GM18861 (cell line): ENCODE measurements around the gene ARL6.

Source experiments
- ATAC-seq: cut with Tn5 transposase; IDR thresholded peaks from one replicate; pipeline ENCODE4 v1.9.1; 2021; ENCODE audit not compliant: unreplicated experiment

Gene ARL6

GRCh38 chr3:97764407-97765238, at the start of gene ARL6:
TSS of gene ARL6 (plus strand) at chr3:97764758. CDS start at chr3:97768108, 3,350 bp downstream.
- ATAC-seq, result peak; percentile 90

GRCh38 chr3:97719156-97719821, 45.3 kb upstream of the ARL6 start:
- peak; percentile 86 for ATAC-seq

GRCh38 chr3:97720417-97720816, 44.1 kb upstream of the ARL6 start:
- no peak for ATAC-seq

GRCh38 chr3:97721446-97721845, 43.1 kb upstream of the ARL6 start:
- no peak for ATAC-seq

GRCh38 chr3:97736928-97737327, 27.6 kb upstream of the ARL6 start:
- ATAC-seq, result no peak

GRCh38 chr3:97738761-97739160, 25.8 kb upstream of the ARL6 start:
- ATAC-seq, result no peak

GRCh38 chr3:97742036-97742435, 22.5 kb upstream of the ARL6 start:
- ATAC-seq, result no peak

- no peak for ATAC-seq
Observed at GRCh38 chr3:97744289-97744688, 20.3 kb upstream of the ARL6 start.

- no peak for ATAC-seq
Observed at GRCh38 chr3:97763586-97764406, 762 bp upstream of the ARL6 start.

- no peak for ATAC-seq
Observed at GRCh38 chr3:97765336-97765735, 778 bp downstream of the ARL6 start.

GRCh38 chr3:97772926-97773325, 8.4 kb downstream of the ARL6 start:
- ATAC-seq, result no peak

GRCh38 chr3:97778152-97778551, 13.6 kb downstream of the ARL6 start:
- ATAC-seq, result no peak

- ATAC-seq, result peak; percentile 65
Observed at GRCh38 chr3:97793420-97794019, 29.0 kb downstream of the ARL6 start.

GRCh38 chr3:97795951-97796350, 31.4 kb downstream of the ARL6 start:
- ATAC-seq, result no peak

GRCh38 chr3:97804471-97804870, 39.9 kb downstream of the ARL6 start:
- no peak for ATAC-seq

GRCh38 chr3:97810779-97811390, 46.3 kb downstream of the ARL6 start:
- no peak for ATAC-seq

- no peak for ATAC-seq
Observed at GRCh38 chr3:97815149-97815917, 50.8 kb downstream of the ARL6 start.

- no peak for ATAC-seq
Observed at GRCh38 chr3:97816811-97817210, 52.3 kb downstream of the ARL6 start.

- no peak for ATAC-seq
Observed at GRCh38 chr3:97817965-97818364, 53.4 kb downstream of the ARL6 start.

- ATAC-seq, result no peak
Observed at GRCh38 chr3:97820780-97821179, 56.2 kb downstream of the ARL6 start.
